ENCODE measurements around the gene DHX40.

- TF ChIP-seq CTCF (IDR thresholded peaks at IDR 0.05) (no peak), PBX3 (IDR thresholded peaks at IDR 0.05) (no peak), RFX5 (IDR thresholded peaks at IDR 0.05; ENCODE audit: low read length) (no peak), IRF3 (IDR thresholded peaks at IDR 0.05; ENCODE audit: low read depth, low read length) (no peak), EP300 (IDR thresholded peaks at IDR 0.05; ENCODE audit: borderline replicate concordance in 1 of 2, low read depth in 1 of 2, low read length in 1 of 2) (no peak), EZH2phosphoT487 (IDR thresholded peaks at IDR 0.05; ENCODE audit: borderline replicate concordance, low read depth) (no peak), MAX (IDR thresholded peaks at IDR 0.05; ENCODE audit: low read depth) (no peak), FOXJ3 (CRISPR knock-in tag; IDR thresholded peaks at IDR 0.05) (no peak), MXI1 (IDR thresholded peaks at IDR 0.05; ENCODE audit: low read depth, low read length) (no peak), YY1 (IDR thresholded peaks at IDR 0.05; ENCODE audit: low read depth) (no peak), ZBTB33 (IDR thresholded peaks at IDR 0.05; ENCODE audit: borderline replicate concordance, low read depth) (no peak)
Measured at GRCh38 chr17:59533694-59534093, 31.7 kb upstream of the DHX40 start.

Measured in SK-N-SH (cell line).